Astrocyte (in vitro differentiated cells and primary cell): ENCODE results near the gene KIF2A.

Experiments
- EZH2 ChIP-seq: IDR thresholded peaks from 2 replicates; pipeline ENCODE4 v1.6.1; 2012; ENCODE audit warnings: mild to moderate bottlenecking, low read length, inconsistent platforms; ENCODE audit not compliant: insufficient read depth
- TF ChIP-seq, protein P1 (sequence below): IDR thresholded peaks from 2 replicates; pipeline ENCODE4 v1.5.1; 2011; ENCODE audit warnings: low read depth, mild to moderate bottlenecking, inconsistent platforms, low read length, moderate library complexity; ENCODE audit not compliant: insufficient read depth

- TF ChIP-seq, protein P1, sequence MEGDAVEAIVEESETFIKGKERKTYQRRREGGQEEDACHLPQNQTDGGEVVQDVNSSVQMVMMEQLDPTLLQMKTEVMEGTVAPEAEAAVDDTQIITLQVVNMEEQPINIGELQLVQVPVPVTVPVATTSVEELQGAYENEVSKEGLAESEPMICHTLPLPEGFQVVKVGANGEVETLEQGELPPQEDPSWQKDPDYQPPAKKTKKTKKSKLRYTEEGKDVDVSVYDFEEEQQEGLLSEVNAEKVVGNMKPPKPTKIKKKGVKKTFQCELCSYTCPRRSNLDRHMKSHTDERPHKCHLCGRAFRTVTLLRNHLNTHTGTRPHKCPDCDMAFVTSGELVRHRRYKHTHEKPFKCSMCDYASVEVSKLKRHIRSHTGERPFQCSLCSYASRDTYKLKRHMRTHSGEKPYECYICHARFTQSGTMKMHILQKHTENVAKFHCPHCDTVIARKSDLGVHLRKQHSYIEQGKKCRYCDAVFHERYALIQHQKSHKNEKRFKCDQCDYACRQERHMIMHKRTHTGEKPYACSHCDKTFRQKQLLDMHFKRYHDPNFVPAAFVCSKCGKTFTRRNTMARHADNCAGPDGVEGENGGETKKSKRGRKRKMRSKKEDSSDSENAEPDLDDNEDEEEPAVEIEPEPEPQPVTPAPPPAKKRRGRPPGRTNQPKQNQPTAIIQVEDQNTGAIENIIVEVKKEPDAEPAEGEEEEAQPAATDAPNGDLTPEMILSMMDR: no peak
- TF ChIP-seq EZH2: no peak
Observed at GRCh38 chr5:62432621-62433064, 126.6 kb downstream of the KIF2A start.
